Measurements from ENCODE around the gene KLHDC8B.

KLHDC8B gene

DNA sequence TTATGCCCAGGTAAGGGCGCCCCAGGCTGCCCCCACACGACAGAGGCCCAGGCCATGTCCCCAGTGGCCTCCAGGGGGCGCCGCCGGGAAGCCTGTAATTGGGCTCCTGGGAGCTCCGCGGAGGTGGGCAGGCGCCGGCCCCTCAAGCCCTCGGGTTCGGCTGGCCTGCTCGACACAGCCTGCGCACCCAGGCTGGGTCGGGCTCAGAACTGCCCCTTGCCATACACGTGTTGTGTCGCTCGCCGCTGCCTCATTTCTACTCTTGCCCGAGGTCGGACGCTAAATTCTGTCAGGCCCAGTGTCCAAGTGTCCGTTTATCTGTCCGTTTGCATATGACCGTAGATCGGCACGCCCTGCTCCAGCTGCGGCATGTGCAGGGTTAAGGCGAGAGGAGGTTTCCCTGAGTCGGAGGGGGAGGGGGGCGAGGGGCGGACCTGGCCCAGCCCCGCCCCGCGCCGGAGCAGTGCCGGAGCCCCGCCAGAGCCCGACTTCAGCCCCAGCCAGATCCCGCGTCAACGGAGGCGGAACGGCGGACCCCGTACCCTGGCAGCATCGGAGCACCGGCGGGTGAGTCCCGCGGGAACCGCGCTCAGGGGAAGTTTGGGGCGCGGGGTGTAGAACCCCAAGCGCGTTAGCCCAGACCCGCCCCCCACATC is at the start of gene KLHDC8B:
KLHDC8B (plus strand) TSS at position 480 of the 656 bp plus-strand sequence. CDS start 1,172 bp downstream, outside the sequence.
- peak; percentile 83 for DNase-seq

DNA sequence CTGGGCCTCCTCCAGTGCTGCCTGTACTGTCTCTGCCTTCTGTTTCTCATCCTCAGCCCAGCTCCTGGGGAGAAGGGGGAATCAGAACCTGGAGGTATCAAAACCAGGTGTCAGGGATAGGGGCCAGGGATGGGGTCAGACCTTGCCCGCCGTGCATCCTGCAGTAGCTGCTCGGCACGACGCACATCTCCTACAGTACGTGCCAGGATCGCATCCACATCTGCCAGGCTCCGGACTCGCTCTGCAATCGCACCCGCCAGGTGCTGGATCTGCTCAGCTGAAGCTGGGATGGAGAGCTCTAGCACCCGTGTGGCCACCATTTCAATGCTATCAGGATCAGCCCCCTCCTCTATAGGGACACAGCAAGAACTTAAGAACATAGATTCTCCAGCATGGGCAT is 49.4 kb upstream of the KLHDC8B start:
- no peak for DNase-seq

DNA sequence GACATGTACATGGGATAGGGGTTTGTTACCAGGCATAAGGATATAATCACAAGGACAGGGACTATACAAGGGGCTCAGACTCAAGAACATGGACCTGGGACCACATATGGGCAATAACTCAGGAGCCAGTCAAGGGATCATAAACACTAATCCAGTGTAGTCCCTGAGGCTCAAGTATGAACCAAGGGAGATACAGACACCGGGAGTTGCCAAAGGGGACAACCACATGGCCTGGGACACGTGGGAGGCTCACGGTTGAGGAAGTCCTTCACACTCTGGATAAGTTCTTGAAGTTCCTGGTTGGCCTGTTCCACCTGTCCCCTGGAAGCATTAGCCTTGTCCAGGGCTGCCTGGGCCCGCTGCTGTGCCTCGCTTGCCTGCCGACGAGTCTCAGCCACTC is 48.9 kb upstream of the KLHDC8B start:
- no peak for DNase-seq

DNA sequence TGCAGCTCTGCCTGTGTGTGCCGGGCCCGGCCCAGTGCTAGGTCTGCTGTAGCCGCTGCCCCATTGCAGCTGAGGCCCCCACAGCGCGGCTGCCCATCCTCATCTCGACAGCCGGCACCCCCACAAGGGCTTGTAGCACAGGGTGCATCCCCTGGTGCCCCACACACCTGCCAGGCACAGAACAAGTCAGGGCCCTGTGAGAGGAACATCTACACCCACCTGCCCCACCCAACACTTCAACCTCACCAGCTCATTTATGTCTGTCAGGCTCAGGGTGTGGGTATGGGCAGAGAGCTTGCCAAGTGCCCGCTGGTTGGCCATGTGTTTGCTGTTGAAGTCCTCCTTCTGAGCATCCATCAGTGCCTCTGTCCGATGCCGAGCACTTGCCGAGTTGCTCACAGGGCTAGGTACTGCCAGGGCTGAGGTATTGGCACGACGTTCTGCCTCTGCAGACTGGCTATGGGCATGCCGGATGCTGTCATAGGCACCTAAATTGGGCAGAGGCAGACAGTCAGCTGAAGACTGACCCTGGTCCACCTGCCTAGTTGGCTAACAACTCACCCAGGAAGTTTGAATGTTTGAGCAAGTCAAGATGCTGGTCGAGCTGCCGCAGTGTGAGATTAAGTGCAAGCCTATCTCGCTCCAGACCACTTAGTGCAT is 48.4 kb upstream of the KLHDC8B start:
- no peak for DNase-seq

DNA sequence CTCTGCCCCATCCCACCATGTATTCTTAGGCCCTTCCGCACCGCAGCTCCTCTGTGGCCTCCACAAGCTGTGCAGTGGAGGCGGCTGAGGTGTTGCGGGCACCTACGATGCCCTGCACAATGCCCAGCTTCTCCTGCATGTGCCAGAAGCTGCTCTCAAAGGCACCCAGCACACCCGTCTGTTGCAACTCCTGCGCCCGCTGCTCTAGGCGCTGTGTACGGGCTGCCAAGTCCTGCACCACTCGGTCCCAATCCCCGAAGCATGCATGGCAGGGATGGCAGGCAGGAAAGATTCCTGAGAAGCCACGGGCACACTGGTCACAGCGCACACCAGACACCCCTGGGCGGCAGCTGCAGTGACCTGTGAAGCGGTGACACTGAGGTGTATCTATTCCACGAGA is 47.7 kb upstream of the KLHDC8B start:
- no peak for DNase-seq

DNA sequence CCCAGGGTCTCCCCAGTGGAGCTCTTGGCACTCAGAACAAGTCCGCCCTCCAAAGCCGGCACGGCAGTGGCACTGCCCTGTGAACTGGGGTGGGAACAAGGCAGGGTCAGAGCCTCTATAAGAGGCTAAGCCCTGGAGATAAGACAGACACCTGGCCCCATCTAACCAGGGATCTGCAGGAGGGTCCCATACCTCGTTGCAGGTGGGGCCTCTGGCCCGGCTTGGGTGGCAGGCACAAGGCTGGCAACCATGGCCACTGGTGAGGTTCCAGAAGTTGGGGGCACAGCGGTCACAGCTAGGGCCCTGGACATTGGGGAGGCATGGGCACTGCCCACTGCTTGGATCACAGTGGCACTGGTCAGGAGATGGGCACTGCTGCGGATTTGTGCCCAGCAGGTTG is 47.2 kb upstream of the KLHDC8B start:
- no peak for DNase-seq

DNA sequence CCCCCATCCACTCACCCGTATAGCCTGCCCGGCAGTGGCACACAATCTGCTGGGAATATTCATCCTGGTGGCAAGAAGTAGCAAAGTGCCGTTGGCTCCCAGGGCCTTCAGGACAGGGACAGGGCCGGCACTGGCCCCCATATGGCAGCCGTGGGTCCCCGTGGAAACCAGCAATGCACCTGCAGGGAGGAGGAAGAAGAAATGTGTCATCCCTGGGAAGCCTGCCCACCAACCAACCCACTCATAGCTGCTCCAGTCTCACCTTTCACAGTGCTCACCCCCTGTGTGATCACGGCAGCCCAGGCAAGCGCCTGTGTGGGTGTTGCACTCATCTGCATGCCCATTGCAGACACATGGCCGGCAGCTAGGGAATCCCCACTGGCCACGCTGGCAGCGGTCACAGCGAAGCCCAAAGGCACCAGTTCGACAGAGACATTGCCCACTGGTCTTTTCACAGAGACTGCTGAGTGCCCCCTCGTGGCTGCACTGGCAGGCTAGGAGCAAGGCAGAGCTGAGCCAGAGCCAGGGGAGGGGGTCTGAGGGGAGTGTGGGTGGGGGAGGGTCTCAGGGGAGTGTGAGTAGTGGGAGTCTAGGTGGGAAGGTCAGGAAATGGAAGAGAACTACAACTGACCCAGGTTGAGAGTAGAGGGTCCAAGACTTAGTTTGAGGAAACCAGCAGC is 46.3 kb upstream of the KLHDC8B start:
- DNase-seq = no peak

DNA sequence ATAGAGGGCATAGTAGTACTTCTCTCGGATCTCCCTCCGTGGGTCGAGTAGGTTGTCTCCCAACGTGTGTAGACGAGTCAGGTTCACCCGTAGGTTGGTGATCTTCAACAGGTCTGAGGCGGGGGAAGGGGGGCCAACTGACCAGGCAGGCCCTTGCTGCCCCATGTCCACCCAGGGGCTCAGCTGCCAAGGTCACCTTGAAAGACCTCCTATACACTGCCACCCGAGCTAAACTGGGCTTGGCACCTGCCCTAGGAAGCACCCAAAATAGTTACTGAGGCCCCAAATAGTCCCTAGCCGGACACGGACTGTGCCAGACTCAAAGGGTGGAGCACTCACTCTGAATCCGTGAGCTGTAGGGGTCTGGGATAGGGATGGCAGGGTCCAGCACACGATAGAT is 40.4 kb upstream of the KLHDC8B start:
- no peak for DNase-seq

DNA sequence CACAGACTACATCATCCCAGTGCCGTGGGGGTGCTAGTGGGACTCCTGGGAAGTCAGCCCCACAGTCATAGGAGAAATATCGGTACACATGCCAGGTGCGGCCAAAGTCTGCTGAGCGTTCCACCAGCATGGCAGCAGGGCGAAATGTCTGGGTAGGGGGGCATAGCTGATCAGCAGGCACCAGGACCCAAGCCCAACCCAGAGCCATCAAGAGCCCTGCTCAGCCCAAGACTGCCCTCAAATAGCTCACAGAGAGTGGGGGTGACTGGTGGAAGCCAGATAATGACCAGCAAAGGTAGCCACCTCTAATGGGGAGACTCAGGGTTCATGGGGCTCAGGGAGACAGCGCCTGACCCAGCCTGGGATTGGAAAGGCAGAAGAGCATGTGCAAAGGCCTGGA is 39.8 kb upstream of the KLHDC8B start:
- DNase-seq = no peak

DNA sequence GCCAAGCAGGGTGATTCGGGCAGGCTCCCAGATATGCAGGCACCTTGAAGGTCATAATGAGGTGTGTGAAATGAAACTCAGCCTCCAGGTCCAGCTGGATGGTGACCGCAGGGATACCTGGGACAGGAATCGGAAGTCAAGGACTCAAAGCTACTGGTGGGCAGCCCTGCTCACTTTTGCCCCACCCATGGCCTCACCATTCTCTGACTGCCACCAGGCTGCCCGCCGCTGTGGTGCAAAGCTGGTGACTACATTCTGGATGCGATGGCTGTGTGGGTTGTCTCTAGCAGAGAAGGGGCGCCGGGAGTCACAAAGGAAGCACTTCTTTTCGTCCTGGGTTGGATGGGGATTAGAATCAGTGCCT is 39.3 kb upstream of the KLHDC8B start:
- DNase-seq = no peak

DNA sequence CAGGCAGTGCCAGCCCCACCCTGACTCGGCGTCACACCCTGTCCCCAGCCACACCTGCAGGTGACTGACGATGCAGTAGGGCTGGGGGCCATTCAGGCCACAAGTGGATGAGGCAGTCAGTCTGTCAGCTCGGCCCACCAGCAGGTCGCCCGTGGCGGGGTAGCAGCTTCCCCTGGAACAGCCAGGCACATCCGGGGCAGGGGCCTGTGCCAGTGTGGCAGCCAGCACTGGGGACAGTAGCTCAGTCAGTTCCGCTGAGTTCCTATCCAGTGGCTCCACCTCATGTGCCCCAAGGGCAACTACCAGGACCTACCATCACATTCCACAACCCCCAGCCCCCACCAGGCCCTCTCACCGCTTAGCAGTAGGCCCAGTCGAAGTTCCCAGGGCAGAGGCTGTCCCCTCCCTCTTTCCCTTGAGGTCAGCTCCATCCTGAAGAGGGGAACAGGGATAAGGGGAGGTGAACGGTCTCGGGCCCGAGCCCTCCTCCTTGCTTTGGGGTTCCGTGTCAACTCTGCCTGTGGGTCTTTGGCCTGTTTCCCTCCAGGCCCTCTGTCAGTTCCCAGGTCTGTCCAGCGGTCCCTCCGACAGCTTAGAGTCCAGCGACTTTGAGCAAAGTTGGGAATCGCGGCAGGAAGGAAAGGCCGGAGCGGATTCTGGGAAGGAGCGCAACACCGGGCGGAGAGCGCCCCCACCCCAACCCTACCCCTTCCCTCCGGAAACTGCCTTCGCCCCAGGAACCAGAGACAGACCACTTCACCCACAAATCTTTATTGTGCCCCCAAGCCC is 38.8 kb upstream of the KLHDC8B start, which contains the start of gene LAMB2:
LAMB2 (minus strand) TSS at position 614 of the 789 bp plus-strand sequence; CDS start at position 431, 183 bp downstream.
- DNase-seq = no peak

DNA sequence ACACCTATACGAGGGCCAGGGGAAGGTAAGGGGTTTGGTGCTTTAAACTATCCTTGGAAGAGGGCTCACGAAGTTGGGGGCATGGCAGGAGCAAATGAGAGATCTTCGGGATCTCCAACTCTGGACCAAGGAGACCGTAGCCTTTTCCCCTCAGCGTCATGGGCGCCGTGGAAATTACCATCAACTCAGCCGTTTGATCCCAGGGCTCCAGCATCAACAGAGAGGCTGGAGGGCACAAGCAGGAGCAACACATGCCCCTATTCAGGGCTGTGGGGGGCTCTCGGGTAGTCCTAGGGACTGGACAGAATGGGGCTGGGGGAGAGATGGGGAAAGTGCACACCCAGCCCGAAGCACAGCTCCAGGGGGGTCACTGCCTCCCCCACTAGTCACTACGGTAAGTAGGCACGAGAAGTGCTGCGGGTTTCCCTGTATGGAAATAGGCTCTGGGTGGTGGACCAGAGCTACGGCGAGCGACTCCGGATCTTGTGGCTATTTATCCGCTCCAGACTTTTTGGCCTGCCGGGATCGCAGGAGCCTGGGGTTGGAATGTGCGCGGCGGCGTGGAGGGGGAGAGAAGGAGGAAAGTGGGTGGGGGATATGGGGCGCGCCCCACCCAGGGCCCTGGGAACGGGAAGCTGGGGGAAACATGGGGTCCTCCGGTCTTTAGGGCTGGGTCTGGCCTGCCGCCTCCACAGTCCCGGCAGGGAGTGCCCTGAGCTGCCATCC is 38.0 kb upstream of the KLHDC8B start:
- no peak for DNase-seq

DNA sequence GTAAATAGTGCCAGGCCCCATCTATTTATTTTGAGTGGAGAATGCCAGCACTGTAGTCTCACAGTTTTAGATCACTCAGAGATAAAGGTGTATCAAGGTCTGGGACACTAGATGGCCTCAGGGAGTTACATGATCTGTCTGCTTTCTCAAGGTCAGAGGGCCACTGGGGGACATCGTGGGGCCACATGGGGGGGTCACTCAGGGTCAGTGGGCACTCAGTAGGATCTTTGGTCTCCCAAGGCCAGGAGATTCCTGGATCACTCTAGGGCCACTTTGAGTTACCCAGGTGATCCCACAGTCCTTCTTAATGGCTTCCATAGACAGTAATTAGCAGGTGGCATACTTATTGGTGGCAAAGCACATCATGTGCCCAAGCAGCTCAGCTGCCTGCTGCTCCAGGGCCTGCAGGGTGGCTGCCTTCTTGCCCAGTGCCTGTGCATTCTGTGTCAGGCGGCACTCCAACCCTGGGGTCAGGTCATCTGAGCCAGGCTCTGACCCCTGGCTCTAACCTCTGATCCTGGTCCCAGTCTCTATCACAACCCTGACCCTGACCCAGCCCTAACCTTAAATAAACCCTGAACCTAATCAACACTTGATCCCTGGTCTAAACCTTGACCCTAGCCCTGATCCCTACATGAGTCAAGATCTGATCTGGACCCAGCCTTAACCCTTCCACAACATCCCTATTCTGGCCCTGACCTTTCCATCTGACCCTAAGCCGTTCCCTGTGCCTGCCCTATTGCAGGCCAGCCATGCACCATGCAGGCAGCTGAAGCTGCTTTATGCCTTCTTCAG is 36.7 kb upstream of the KLHDC8B start:
- DNase-seq = no peak

DNA sequence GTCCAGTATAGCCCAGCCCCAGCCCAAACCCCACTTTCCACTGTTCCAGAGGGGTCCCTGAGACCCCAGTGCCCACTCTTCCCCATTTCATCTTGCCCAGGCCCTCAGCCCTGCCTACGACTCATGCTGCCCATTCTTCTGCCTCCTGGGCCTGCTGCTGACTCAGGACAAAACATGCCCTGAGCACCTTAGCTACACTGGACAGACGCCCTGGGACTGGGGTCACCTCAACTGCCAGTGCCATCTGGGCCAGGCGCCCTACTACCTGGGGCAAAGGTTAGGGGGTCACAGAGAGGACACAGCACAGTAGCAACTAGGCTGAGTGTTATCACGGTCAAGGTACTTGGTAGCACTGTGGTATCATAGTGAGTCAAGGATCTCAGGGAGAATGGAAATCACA is 35.9 kb upstream of the KLHDC8B start:
- no peak for DNase-seq

DNA sequence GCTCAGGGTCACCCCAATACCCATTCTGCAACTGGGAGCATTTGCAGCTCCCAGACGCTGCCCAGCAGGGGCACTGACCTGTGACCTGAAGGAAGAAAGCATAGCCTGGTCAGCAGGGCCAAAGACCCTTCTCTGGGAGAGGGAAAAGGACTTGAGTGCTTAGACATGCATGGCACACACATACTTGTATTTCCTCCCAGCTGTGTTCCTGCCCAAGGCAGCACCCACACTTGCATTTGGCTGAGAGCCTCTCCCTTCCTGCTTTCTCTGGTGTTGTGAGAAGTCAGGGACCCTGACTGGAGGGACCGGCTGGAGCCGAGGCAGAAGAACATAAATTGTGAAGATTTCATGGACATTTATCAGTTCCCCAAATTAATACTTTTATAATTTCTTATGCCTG is 31.3 kb upstream of the KLHDC8B start:
- DNase-seq = no peak

DNA sequence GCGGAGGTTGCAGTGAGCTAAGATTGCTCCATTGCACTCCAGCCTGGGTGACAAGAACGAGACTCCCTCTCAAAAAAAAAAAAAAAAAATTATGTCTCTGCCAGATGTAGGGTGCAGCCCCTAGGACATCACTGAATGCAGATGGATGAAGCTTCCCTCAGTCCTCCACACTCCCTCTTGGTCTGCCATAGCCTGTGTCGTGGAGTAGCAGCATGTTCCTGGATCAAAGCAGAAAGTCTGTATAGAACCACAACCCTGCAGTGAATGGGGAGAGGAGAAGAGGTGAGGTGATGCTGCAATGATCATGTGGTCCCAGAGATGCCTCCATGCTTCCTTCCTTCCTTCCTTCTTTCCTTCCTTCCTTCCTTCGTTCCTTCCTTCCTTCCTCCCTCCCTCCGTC is 23.2 kb upstream of the KLHDC8B start:
- no peak for DNase-seq

DNA sequence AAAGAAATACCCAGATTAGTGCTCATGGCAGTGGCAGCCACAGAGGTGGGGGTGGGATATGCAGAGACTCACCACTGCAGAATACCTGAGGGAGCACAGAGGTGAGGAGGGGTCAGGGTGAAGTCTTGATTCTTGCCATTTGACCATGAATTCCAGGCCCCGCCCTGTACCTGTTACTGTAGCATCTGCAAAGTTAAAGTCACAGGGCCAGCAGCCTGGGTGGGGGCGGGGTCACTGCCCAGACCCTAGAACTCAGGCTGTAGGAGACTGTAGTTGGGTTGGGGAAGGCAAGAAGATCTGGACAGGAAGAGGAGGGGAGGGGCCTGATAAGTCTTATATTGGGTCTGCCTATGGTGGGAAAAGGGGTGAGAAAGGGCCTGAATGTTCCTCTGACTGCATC is 19.8 kb upstream of the KLHDC8B start:
- DNase-seq = no peak

DNA sequence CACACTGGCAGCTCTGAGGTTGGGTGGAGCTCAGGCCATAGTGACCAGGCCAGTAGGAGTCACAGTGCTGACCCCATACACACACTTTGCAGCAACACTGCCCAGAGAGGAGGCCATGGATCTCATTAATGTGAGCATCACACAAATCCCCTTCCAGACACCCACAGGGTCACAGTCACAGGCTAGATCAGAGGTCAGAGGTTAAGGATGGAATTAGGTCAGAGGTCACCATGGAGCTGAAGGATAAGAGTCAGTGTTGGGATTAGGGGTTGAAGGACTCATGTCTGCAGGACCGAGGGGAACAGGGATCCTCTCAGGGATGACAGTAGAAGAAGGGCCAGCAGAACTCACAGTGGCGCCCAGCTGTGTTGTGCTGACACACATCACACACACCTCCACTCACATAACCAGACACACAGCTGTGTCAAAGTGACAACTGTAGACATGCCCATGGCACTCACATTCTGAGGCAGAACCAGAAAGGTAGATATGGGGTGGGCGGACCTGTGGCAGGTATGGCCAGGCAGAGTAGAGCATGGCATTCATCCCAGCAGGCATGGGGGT is 18.0 kb upstream of the KLHDC8B start:
- DNase-seq = no peak

DNA sequence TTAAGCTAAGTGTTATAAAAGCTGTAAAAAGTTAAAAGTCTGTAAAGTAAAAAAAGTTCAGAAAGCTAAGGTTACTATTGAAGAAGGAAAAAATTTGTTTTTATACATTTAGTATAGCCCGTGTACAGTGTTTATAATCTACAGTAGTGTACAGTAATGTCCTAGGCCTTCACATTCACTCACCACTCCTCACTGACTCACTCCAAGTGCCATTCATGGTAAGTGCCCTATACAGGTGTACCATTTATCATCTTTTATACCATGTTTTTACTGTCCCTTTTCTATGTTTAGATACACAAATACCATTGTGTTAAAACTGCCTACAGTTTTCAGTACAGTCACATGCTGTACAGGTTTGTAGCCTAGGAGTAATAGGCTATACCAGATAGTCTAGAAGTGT is 14.1 kb upstream of the KLHDC8B start:
- no peak for DNase-seq

DNA sequence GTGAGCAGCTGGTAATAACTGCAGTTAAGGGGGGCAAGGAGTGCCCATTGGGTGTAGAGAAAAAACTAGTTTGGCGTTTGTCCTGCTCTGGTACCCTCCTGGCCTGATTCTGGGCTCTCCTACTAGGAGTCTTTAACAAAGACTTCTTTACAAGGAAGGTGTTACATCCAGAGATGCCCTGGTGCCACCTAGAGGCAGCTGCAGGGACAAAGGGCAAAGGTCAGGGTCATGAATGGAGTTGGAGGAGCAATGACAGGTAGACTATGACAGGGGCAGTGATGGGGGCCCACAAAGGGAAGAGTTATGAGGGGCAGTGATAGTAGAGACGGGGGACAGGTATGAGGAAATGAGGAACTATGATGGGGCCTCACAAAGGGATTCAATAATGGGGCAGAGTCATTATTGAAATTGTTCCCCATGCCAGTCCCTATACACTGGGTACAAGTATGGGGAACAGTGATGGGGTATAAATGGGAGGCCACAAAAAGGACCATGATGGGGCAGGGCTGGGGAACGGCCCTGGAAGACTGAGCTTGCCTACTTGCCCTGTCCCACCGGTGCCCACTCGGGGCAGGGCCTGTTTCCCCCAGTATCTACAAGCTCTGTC is 13.2 kb upstream of the KLHDC8B start:
- DNase-seq = peak; percentile 64

DNA sequence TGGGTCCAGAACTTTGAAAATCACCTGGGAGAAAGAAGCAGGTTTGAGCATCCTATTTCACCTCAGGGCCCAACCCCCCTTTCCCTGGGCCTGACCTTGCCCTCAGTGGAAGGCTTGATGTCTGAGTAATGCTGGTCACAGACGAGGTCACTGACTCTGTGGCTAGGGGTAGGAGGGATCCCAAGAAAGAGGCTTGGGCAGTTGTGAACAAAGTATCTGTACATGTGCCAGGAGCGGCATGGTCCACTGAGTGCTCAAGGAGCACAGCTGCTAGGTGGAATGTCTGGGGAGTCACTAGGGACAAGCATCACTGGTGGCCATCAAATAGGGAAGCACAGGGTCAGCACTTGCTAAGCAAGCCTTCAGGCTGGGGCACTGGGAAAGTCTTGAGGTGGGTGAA is 12.6 kb upstream of the KLHDC8B start:
- no peak for DNase-seq
